ENCODE measurements around the gene NHSL2. TPM values are rescaled to one million over a fixed set of nuclear protein-coding genes. Genes with fewer than 3 reads are reported as not detected.

NHSL2 gene
- total RNA-seq, 4 donors from 2014 or later: 10.4 to 35.8 (median 13.9) TPM

DNA sequence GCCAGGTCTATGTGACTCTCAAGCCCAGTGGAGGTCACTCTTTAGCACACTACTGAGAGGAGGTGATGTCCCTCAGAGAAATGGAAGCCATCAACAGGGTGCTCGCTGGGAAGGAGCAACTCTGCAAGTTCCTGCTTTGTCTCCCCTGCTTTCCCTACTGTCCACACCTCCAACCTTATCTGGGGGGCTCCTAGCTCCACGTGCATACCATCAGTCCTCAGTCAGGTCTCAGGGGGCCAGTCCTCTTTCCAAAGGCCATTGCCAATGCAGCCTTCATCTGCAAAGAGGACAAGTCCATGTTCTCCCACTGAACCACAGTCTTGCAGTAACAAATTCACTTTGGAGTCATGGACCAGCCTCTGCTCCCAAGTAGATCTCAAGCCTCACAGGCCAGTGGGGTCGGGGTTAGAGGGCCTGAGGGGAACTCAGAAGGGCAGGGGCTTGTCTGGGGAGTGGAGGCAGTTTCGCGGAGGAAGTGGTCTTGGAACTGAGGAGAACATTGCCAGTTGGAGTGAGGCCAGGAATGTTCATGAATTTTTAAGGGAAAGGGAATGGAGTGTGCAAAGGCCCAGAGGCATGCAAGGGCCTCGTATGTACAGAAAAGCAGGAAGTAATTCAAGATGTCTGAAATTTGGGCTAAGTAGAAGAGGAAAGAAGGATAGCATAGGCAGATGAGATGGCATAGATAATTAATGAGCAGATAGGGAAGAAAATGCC, 212.1 kb downstream of the NHSL2 start:
- Histone ChIP-seq H3K9me3 (no peaks in the 10 kb centered on the region), H3K27me3 (no peaks in the 10 kb centered on the region), H3K4me3 (no peak overlapping the region), H3K4me1 (peaks cover 15 to 75% (median 24%) of the 10 kb centered on the region in 3 donors), H3K36me3 (no peaks in the 10 kb centered on the region), H3K27ac (peak overlapping the region; percentile 79 to 84 (median 80))
- no peak for ATAC-seq
- no peak for TF ChIP-seq POLR2AphosphoS5 (IDR thresholded peaks at IDR 0.05)
- no peak for TF ChIP-seq POLR2A (IDR thresholded peaks at IDR 0.05)
- TF ChIP-seq, protein P1, sequence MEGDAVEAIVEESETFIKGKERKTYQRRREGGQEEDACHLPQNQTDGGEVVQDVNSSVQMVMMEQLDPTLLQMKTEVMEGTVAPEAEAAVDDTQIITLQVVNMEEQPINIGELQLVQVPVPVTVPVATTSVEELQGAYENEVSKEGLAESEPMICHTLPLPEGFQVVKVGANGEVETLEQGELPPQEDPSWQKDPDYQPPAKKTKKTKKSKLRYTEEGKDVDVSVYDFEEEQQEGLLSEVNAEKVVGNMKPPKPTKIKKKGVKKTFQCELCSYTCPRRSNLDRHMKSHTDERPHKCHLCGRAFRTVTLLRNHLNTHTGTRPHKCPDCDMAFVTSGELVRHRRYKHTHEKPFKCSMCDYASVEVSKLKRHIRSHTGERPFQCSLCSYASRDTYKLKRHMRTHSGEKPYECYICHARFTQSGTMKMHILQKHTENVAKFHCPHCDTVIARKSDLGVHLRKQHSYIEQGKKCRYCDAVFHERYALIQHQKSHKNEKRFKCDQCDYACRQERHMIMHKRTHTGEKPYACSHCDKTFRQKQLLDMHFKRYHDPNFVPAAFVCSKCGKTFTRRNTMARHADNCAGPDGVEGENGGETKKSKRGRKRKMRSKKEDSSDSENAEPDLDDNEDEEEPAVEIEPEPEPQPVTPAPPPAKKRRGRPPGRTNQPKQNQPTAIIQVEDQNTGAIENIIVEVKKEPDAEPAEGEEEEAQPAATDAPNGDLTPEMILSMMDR (IDR thresholded peaks at IDR 0.05): no peak
- no peak for TF ChIP-seq EP300 (IDR thresholded peaks at IDR 0.05)
- WGBS, 2 donors (ENCODE audit: low coverage in 1 of 2): 61 to 65% methylated on average over 2 to 3 of the region's 6 CpGs

DNA sequence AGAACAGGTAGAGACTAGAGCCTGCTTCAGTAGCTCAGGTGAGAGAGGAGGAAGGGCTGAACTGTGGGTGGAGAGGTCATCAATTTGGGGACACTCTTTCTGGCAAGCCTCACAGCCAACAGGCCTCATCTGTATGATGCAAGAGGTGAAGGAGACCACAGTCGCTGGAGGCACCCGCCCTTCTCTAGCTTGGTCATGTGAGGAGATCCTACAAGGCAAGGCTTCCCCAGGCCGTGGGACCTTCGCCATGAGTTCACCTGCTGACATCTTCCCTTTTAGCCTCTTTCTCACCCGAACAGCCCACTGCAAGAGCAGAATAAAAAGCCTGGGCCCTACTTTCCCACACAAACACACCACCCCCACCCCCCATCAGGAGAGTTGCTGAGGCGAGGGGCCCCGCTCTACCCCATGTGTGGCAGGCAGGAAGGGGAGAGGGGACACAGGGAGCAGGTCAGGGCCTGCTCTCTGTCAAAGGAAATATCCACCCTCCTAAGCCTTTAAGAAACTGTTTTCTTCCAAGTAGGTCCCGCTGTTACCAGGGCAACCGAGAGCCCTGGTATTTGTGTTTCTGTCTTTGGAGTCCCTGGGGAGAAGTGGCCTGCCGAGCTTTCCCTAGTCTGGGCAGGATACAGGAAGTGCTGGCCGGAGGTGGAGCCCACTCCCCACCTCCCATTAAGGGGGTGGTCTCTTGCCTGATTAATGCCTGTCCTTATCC, 213.0 kb downstream of the NHSL2 start:
- Histone ChIP-seq H3K4me1 (peaks cover 15 to 83% (median 24%) of the 10 kb centered on the region in 3 donors), H3K36me3 (no peaks in the 10 kb centered on the region), H3K27ac (peak overlapping the region; percentile 79 to 84 (median 80)), H3K9me3 (no peaks in the 10 kb centered on the region), H3K27me3 (no peaks in the 10 kb centered on the region), H3K4me3 (no peak overlapping the region)
- no peak for TF ChIP-seq POLR2AphosphoS5 (IDR thresholded peaks at IDR 0.05)
- TF ChIP-seq, protein P1 (IDR thresholded peaks at IDR 0.05): no peak
- no peak for TF ChIP-seq POLR2A (IDR thresholded peaks at IDR 0.05)
- TF ChIP-seq EP300 (IDR thresholded peaks at IDR 0.05): no peak
- 78% methylated on average over 4 of the region's 11 CpGs; no CpG with 5 or more reads in 1 of the 2 donors for whole genome bisulfite sequencing, 2 donors (ENCODE audit: low coverage in 1 of 2)
- ATAC-seq: peak; percentile 35

DNA sequence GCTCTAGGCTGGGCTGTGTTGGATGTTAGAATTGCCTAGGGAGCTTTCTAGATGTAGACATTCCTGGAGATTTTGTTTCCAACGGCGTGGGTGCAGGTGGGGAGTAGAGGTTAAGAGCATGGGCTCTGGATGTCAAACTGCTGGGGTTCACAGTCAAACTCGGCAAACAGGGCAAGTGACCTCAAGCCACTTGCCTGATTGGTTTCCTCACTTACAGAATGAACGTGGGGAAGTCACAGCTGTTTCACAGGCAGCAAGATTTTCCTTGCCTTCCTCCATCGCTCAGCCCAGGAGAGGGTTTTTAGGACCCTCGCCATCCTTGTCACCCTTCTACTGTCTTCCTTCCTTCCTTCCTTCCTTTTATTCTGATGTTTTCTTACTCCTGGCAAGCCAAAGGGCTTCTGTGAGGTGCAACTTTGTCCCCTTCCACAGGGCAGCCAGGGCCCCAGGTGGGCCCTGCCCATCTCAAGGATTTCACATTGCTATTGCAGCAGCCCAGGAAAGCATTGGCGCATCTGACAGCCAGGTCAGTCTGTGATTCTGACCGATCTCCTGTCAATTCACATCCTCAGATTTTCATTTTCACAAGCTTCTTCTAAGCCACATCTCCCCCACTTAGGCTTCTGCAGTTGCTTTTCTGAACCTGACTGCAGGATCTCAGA, 214.0 kb downstream of the NHSL2 start:
- WGBS, 2 donors (ENCODE audit: low coverage in 1 of 2): 20 to 73% methylated on average over 2 to 4 of the region's 8 CpGs
- TF ChIP-seq POLR2AphosphoS5 (IDR thresholded peaks at IDR 0.05) (no peak), POLR2A (IDR thresholded peaks at IDR 0.05) (no peak)
- H3K9me3 ChIP-seq: no peaks in the 10 kb centered on the region
- no peaks in the 10 kb centered on the region for H3K36me3 ChIP-seq
- H3K4me1 ChIP-seq: peaks cover 15 to 94% (median 24%) of the 10 kb centered on the region in 3 donors
- peak overlapping the region; percentile 79 to 89 (median 80) for H3K27ac ChIP-seq
- no peak for ATAC-seq
- H3K27me3 ChIP-seq: no peaks in the 10 kb centered on the region
- no peak overlapping the region for H3K4me3 ChIP-seq

DNA sequence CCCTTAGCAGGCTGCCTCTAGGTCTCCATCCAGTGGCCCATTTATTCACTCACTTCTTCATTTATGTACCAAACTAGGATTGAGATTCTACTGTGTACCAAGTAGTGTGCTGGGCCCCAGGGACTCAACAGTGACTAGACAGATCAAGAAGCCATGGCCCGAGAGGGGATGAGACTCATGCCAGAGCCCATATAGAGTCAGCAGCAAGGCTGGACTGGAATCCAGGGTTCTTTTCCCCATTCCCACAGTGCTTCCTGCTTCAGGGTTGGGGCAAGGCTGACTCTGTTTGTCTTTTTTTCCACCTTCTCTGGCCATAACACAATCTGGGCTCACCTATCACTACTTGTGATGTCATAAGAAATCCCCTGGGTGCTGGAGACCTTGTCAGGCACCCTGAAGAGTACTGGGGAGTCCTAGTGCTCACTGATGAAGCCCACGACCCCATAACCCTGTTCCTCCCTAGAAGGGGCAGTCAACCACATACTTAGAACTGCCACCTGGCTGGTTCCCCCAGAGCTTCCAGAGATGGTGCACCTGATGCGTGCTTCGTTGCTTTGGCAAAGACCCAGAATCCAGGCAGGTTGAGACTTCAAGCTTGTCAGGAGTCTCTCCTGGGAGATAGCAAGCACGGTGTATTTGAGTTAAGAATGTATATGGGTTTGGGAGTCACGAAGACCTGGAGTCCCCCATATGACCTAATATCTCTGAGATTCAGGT, 214.8 kb downstream of the NHSL2 start:
- H3K36me3 ChIP-seq: no peaks in the 10 kb centered on the region
- no peak overlapping the region for H3K4me3 ChIP-seq
- peaks cover 15 to 100% (median 23%) of the 10 kb centered on the region in 3 donors for H3K4me1 ChIP-seq
- peak overlapping the region; percentile 79 to 89 (median 80) for H3K27ac ChIP-seq
- H3K27me3 ChIP-seq: no peaks in the 10 kb centered on the region
- 40% methylated on average over 3 of the region's 6 CpGs; no CpG with 5 or more reads in 1 of the 2 donors for WGBS, 2 donors (ENCODE audit: low coverage in 1 of 2)
- no peaks in the 10 kb centered on the region for H3K9me3 ChIP-seq
- ATAC-seq: no peak
- TF ChIP-seq EP300 (IDR thresholded peaks at IDR 0.05) (no peak), POLR2AphosphoS5 (IDR thresholded peaks at IDR 0.05) (no peak), POLR2A (IDR thresholded peaks at IDR 0.05) (no peak)
- TF ChIP-seq, protein P1 (IDR thresholded peaks at IDR 0.05): no peak

DNA sequence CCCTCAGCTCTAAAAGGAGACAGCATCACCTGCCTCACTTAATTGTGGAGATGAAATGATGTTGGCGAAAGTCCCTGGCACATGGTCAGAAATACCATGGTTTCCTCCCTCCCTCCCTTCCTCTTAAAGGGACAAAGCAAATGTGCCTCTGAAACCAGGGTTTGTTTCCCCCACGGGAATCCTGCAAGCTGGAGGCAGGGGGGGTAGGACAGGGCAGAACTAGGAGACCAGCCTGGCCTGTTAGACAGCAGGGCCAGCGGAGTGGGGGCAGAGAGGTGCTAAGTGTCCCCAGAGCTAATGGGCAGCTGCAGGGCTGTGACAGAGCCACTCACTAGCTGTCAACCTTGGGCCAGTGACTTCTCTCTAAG, 215.4 kb downstream of the NHSL2 start:
- Histone ChIP-seq H3K36me3 (no peaks in the 10 kb centered on the region), H3K27ac (peak overlapping the region; percentile 79 to 89 (median 80)), H3K9me3 (no peaks in the 10 kb centered on the region), H3K27me3 (no peaks in the 10 kb centered on the region), H3K4me3 (no peak overlapping the region), H3K4me1 (peaks cover 13 to 100% (median 18%) of the 10 kb centered on the region in 3 donors)
- TF ChIP-seq POLR2AphosphoS5 (IDR thresholded peaks at IDR 0.05): no peak
- no peak for TF ChIP-seq EP300 (IDR thresholded peaks at IDR 0.05)
- TF ChIP-seq, protein P1 (IDR thresholded peaks at IDR 0.05): no peak
- TF ChIP-seq POLR2A (IDR thresholded peaks at IDR 0.05): no peak
- no peak for ATAC-seq
- no CpG with 5 or more reads among the region's 3 CpGs for WGBS, 2 donors (ENCODE audit: low coverage in 1 of 2)

All from gastroesophageal sphincter (tissue), 4 donors.